CD4-positive, alpha-beta T cell (primary cell): ENCODE measurements around the gene NUDT8. TPM values are rescaled to one million over a fixed set of nuclear protein-coding genes. Genes with fewer than 3 reads are reported as not detected.
"Not testable (repeated sequence)": the region's sequence is repeated elsewhere in the genome, so short reads cannot be mapped to it uniquely, and the experiment has no call there.

Experiments used
- ATAC-seq: fragments of 200-7000 bp; cut with Tn5 transposase; one replicate; pipeline ENCODE4 v1.10.0; 2022; ENCODE audit warnings: mild to moderate bottlenecking; ENCODE audit not compliant: poor library complexity
- CTCF ChIA-PET: fragments of 350-600 bp; sonication (Branson Sonifier 250); formaldehyde crosslinking; loops from one replicate; lab custom pipeline; 2021; ENCODE audit warnings: antibody characterized with exemption, inconsistent platforms; lab: Charles Lee
- POLR2A ChIA-PET: fragments of 350-600 bp; sonication (Branson Sonifier 250); formaldehyde crosslinking; loops from one replicate; lab custom pipeline; 2021; ENCODE audit warnings: antibody characterized with exemption, inconsistent platforms; lab: Charles Lee
- DNase-seq, 14 experiments: peaks; one replicate each; pipeline ENCODE4 v3.0.0-alpha.2; 2013 to 2020; ENCODE audit warnings: mixed read lengths in 2 of 14
- H3K27ac ChIP-seq, 2 donors: one replicate each; pipeline versions ENCODE4 v1.5.1 to v1.7.0; 2013; ENCODE audit warnings: low read length in 2 of 2, low read depth in 1 of 2, mild to moderate bottlenecking in 1 of 2
- H3K27me3 ChIP-seq, 2 experiments: 1 replicate in 1 of 2; 2 replicates in 1 of 2; pipeline versions ENCODE4 v1.6.1 to v1.7.0; 2013; ENCODE audit warnings: low read length in 2 of 2, control low read depth in 1 of 2, mild to moderate bottlenecking in 1 of 2, moderate library complexity in 1 of 2; ENCODE audit not compliant: insufficient read depth in 2 of 2, control insufficient read depth in 1 of 2
- H3K36me3 ChIP-seq: one replicate; pipeline ENCODE4 v1.6.1; 2013; ENCODE audit warnings: low read length, control low read depth; ENCODE audit not compliant: insufficient read depth
- H3K4me1 ChIP-seq: one replicate; pipeline ENCODE4 v1.6.1; 2013; ENCODE audit warnings: low read length, control low read depth; ENCODE audit not compliant: insufficient read depth
- H3K4me3 ChIP-seq: one replicate; pipeline ENCODE4 v1.5.1; 2013; ENCODE audit warnings: mild to moderate bottlenecking, low read length, moderate library complexity
- H3K9me3 ChIP-seq, 2 experiments: 1 replicate in 1 of 2; 2 replicates in 1 of 2; pipeline versions ENCODE4 v1.6.1 to v1.7.0; 2013; ENCODE audit warnings: low read length in 2 of 2, mild to moderate bottlenecking in 2 of 2, control low read depth in 1 of 2, moderate library complexity in 1 of 2; ENCODE audit not compliant: control insufficient read depth in 1 of 2, insufficient read depth in 1 of 2
- H3K27ac Mint-ChIP-seq: one replicate; pipeline ENCODE4 v1.8.0; 2020; ENCODE audit warnings: mixed read lengths
- H3K27me3 Mint-ChIP-seq: one replicate; pipeline ENCODE4 v1.8.0; 2021; ENCODE audit warnings: mixed read lengths
- H3K36me3 Mint-ChIP-seq: one replicate; pipeline ENCODE4 v1.8.0; 2021; ENCODE audit warnings: low read depth, mixed read lengths
- H3K4me1 Mint-ChIP-seq: one replicate; pipeline ENCODE4 v1.8.0; 2021; ENCODE audit warnings: low read depth, mixed read lengths
- H3K4me3 Mint-ChIP-seq: one replicate; pipeline ENCODE4 v1.8.0; 2020; ENCODE audit warnings: mild to moderate bottlenecking, mixed read lengths
- H3K9me3 Mint-ChIP-seq: one replicate; pipeline ENCODE4 v1.8.0; 2020; ENCODE audit warnings: mixed read lengths
- CTCF ChIP-seq: fragments of 200-600 bp; IDR thresholded peaks from one replicate; pipeline ENCODE4 v1.8.0; 2022; ENCODE audit warnings: antibody characterized with exemption, mild to moderate bottlenecking
- intact Hi-C, 2 experiments: fragments of 100-400 bp; cut with DNase I in 1 of 2; cut with micrococcal nuclease in 1 of 2; formaldehyde crosslinking; loops; one replicate each; pipeline versions ENCODE4 v1.15.1 to v1.9.0; 2023 to 2025; cut with DNase I, micrococcal nuclease
- total RNA-seq, 174 experiments: library from RNA in 2 of 174; stranded (reverse) in 2 of 174; gene quantifications; one replicate each; pipeline ENCODE4 v1.2.3 and lab custom pipeline; 2021 to 2026

Gene NUDT8
- total RNA-seq, 2 experiments from 2014 or later = 0.92 to 1.4 TPM

GRCh38 chr11:67601098-67601497 is 28.6 kb downstream of the NUDT8 start:
- Mint-ChIP-seq H3K27me3 (peaks cover 32% of the 10 kb centered on the region), H3K9me3 (no peaks in the 10 kb centered on the region), H3K4me1 (peaks cover 5% of the 10 kb centered on the region), H3K4me3 (no peak overlapping the region), H3K36me3 (no peaks in the 10 kb centered on the region), H3K27ac (no peak overlapping the region)
- Histone ChIP-seq H3K27ac (no peak overlapping the region), H3K4me1 (peaks cover 2% of the 10 kb centered on the region), H3K9me3 (no peaks in the 10 kb centered on the region), H3K4me3 (no peak overlapping the region), H3K27me3 (peaks cover 4 to 26% of the 10 kb centered on the region in 2 experiments), H3K36me3 (no peaks in the 10 kb centered on the region)
- DNase-seq = no peak
- ChIA-PET POLR2A (no interaction called here), CTCF (interaction anchor here (1.3 kb wide), 1 partner anchor 29 kb away, joined by 3 read pairs; the partner anchor contains the start of gene NUDT8)
- no peak for TF ChIP-seq CTCF
- ATAC-seq = no peak
- intact Hi-C loops = loop anchor here in 1 of 2 experiments (10.0 kb wide), 1 partner anchor 206 kb away; the partner anchor contains the start of gene RAD9A

GRCh38 chr11:67600324-67601029 is 29.3 kb downstream of the NUDT8 start:
- Mint-ChIP-seq H3K4me3 (no peak overlapping the region), H3K27ac (no peak overlapping the region)
- intact Hi-C loops = loop anchor here in 1 of 2 experiments (10.0 kb wide), 1 partner anchor 206 kb away; the partner anchor contains the start of gene RAD9A

GRCh38 chr11:67599149-67599548 is 30.6 kb downstream of the NUDT8 start:
- H3K27me3 ChIP-seq = peaks cover 4 to 26% of the 10 kb centered on the region in 2 experiments
- no peak for DNase-seq
- TF ChIP-seq CTCF = no peak
- H3K9me3 Mint-ChIP-seq = no peaks in the 10 kb centered on the region
- intact Hi-C loops = no loop called here
- no peaks in the 10 kb centered on the region for H3K36me3 ChIP-seq
- no peak for ATAC-seq
- H3K4me1 ChIP-seq = no peaks in the 10 kb centered on the region
- no peaks in the 10 kb centered on the region for H3K4me1 Mint-ChIP-seq
- H3K36me3 Mint-ChIP-seq = no peaks in the 10 kb centered on the region
- ChIA-PET POLR2A (no interaction called here), CTCF (no interaction called here)
- no peaks in the 10 kb centered on the region for H3K9me3 ChIP-seq
- no peak overlapping the region for H3K4me3 Mint-ChIP-seq
- H3K27ac ChIP-seq = no peak overlapping the region
- no peak overlapping the region for H3K4me3 ChIP-seq
- no peak overlapping the region for H3K27ac Mint-ChIP-seq
- peaks cover 32% of the 10 kb centered on the region for H3K27me3 Mint-ChIP-seq

More at GRCh38 chr11:67600324-67601029, 29.3 kb downstream of the NUDT8 start:
- Mint-ChIP-seq H3K9me3 (no peaks in the 10 kb centered on the region), H3K27me3 (peaks cover 32% of the 10 kb centered on the region), H3K4me1 (peaks cover under 1% of the 10 kb centered on the region), H3K36me3 (no peaks in the 10 kb centered on the region)
- no peak for TF ChIP-seq CTCF
- DNase-seq = no peak
- Histone ChIP-seq H3K36me3 (no peaks in the 10 kb centered on the region), H3K4me1 (no peaks in the 10 kb centered on the region), H3K27ac (no peak overlapping the region), H3K9me3 (no peaks in the 10 kb centered on the region), H3K27me3 (peaks cover 4 to 26% of the 10 kb centered on the region in 2 experiments), H3K4me3 (no peak overlapping the region)
- ATAC-seq = no peak
- CTCF ChIA-PET = interaction anchor here (1.3 kb wide), 1 partner anchor 29 kb away, joined by 3 read pairs; the partner anchor contains the start of gene NUDT8
- POLR2A ChIA-PET = no interaction called here

GRCh38 chr11:67597963-67598362 is 31.8 kb downstream of the NUDT8 start:
- CTCF ChIA-PET, H3K27ac ChIP-seq, H3K9me3 ChIP-seq, H3K9me3 Mint-ChIP-seq, POLR2A ChIA-PET, H3K4me3 Mint-ChIP-seq, DNase-seq, H3K36me3 ChIP-seq, H3K4me3 ChIP-seq, H3K27ac Mint-ChIP-seq, H3K4me1 ChIP-seq, ATAC-seq, H3K36me3 Mint-ChIP-seq, H3K4me1 Mint-ChIP-seq, intact Hi-C loops: not testable (repeated sequence)
- peaks cover 29% of the 10 kb centered on the region for H3K27me3 Mint-ChIP-seq
- H3K27me3 ChIP-seq = peaks cover 4 to 26% of the 10 kb centered on the region in 2 experiments

- H3K9me3 Mint-ChIP-seq, H3K4me3 Mint-ChIP-seq, H3K36me3 Mint-ChIP-seq, DNase-seq, CTCF ChIA-PET, H3K4me3 ChIP-seq, H3K9me3 ChIP-seq, POLR2A ChIA-PET, H3K27ac Mint-ChIP-seq, H3K36me3 ChIP-seq, H3K4me1 ChIP-seq, H3K4me1 Mint-ChIP-seq, H3K27ac ChIP-seq, ATAC-seq, intact Hi-C loops: not testable (repeated sequence)
- peaks cover 4 to 26% of the 10 kb centered on the region in 2 experiments for H3K27me3 ChIP-seq
- peaks cover 24% of the 10 kb centered on the region for H3K27me3 Mint-ChIP-seq
These were observed 32.3 kb downstream of the NUDT8 start for GRCh38 chr11:67597458-67597857.
